ENCODE results near the gene TTC31. TPM values are rescaled to one million over a fixed set of nuclear protein-coding genes. Genes with fewer than 3 reads are reported as not detected.

The TTC31 gene
- total and polyA plus RNA-seq, 12 donors, result 11.1 to 38.6 (median 20.9) TPM

DNA sequence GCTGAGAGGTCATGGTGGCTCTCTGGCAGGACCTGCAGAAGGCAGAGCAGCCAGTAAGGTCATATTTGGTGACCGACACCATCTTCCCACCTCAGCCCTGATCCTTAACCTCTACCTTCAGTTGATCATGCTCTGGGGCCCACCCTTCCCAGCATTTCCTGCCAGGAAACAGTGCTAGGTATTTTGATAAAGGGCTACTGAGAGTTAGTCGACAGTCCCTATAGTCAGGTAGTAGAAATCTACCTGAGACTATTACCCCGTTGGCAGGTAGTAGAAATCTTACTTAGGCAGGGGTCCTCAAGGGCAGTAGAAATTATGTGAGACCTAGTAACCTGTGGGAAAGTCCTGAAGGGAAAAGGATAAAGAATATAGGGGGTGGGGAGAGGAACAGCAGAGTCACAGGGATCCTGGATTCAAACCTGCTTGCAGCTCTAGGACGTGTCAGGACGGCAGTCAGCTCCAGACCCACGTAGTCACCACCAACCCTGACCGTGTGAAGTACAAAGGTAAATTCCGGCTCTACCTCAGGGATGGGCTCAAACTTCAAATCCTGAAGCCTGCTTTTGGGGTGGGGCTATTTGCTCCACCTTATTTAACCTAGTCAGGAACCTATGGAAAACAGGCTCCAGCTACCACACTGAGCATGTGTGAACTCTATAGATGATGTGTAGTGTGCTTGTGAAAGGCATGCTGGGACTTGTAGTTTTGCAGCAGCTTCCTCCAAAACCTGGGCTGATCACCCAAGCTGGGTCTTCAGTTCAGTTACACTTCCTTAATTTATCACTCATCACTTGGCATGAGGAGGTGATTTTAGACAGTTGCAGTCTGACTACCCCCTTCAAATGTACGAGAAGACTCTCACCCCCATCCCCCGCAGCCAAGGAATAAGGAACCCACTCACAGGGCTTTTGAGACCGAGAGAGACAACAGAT, 43.1 kb downstream of the TTC31 start, which contains the start of gene DQX1:
Gene DQX1, minus strand, starts transcription at position 515 of the 932 bp plus-strand sequence. Its CDS starts 502 bp downstream, at position 13.
- intact Hi-C loops (cut with DNase I), result loop anchor here in 1 of 2 donors (5.0 kb wide), 1 partner anchor 39 kb away; no protein-coding TSS in a partner anchor
- Histone ChIP-seq H3K36me3 (replicated peaks in 1 of 2) (peaks cover 0 to 21% of the 10 kb centered on the region in 2 donors), H3K27ac (no peak within 1 kb of the TSS), H3K4me1 (replicated peaks in 1 of 2) (peaks cover 11 to 13% of the 10 kb centered on the region in 2 donors), H3K4me3 (no peak within 1 kb of the TSS), H3K27me3 (no peaks in the 10 kb centered on the region), H3K9me3 (replicated peaks in 1 of 3) (no peaks in the 10 kb centered on the region)
- TF ChIP-seq POLR2A (IDR thresholded peaks at IDR 0.05), result no peak
- WGBS, 4 donors, result 91 to 93% (median 92%) methylated on average over 11 of the region's 11 CpGs
- peak in 1 of 7 donors; percentile 35 for DNase-seq

DNA sequence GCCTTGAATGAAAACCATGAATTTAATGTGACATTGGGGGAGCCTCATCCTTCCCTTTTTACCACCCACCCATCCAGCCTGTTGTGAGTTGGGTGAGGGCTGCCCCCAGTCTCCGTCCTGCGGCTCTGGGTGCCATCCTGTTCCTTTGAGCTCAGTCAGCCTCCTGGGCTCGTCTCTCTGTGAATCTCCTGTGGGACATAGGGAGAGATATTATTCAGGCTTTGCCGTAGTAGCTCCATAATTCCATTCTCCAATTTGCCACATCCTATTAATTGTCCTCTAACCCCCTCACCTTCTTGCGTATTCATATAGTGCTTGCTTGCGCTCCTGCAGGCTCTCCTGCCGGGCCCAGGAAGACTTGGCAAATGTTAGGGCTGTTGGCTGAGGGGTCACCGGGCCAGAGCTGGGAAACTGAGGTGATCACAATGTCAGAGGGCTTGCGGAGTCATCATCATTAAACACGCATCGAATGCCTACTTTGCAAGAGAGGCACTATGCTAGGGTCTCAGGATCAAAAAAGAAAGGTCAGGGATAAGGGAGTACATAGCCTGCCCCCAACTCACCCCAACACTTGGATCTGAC, 43.9 kb downstream of the TTC31 start:
- no peak for TF ChIP-seq POLR2A (IDR thresholded peaks at IDR 0.05)
- TF ChIP-seq, protein P1, sequence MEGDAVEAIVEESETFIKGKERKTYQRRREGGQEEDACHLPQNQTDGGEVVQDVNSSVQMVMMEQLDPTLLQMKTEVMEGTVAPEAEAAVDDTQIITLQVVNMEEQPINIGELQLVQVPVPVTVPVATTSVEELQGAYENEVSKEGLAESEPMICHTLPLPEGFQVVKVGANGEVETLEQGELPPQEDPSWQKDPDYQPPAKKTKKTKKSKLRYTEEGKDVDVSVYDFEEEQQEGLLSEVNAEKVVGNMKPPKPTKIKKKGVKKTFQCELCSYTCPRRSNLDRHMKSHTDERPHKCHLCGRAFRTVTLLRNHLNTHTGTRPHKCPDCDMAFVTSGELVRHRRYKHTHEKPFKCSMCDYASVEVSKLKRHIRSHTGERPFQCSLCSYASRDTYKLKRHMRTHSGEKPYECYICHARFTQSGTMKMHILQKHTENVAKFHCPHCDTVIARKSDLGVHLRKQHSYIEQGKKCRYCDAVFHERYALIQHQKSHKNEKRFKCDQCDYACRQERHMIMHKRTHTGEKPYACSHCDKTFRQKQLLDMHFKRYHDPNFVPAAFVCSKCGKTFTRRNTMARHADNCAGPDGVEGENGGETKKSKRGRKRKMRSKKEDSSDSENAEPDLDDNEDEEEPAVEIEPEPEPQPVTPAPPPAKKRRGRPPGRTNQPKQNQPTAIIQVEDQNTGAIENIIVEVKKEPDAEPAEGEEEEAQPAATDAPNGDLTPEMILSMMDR (IDR thresholded peaks at IDR 0.05), result no peak
- peaks cover 0 to 21% of the 10 kb centered on the region in 2 donors for H3K36me3 ChIP-seq (replicated peaks in 1 of 2)
- no peak overlapping the region for H3K27ac ChIP-seq
- no peaks in the 10 kb centered on the region for H3K9me3 ChIP-seq (replicated peaks in 1 of 3)
- no peaks in the 10 kb centered on the region for H3K27me3 ChIP-seq
- no peak overlapping the region for H3K4me3 ChIP-seq
- DNase-seq, result no peak
- peaks cover 11 to 15% of the 10 kb centered on the region in 2 donors for H3K4me1 ChIP-seq (replicated peaks in 1 of 2)
- WGBS, 4 donors, result 96 to 99% (median 97%) methylated on average over 11 of the region's 11 CpGs
- intact Hi-C loops (cut with DNase I), result loop anchor here in 1 of 2 donors (5.0 kb wide), 1 partner anchor 39 kb away; no protein-coding TSS in a partner anchor

DNA sequence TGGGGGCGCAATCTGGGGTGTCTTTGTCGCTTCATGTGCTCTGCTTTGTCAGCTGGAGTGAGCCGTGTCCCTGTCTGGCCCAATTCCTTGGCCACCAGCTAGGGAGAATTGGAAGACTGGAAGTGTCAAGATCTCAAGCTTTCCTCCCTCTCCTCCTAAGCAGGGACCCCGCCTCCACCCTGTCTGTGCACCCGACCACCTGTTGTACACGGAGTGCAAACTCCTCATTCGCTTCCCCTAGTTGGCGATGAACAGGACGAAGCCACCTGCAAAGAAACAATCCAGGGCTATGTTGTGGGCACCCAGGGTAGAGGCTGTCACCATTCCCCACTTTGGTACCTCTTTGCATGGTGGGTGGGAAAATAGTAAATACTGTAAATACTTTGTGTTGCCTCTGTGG, 44.9 kb downstream of the TTC31 start:
- Histone ChIP-seq H3K9me3 (replicated peaks in 1 of 3) (no peaks in the 10 kb centered on the region), H3K27ac (no peak overlapping the region), H3K27me3 (no peaks in the 10 kb centered on the region), H3K36me3 (replicated peaks in 1 of 2) (peaks cover 0 to 26% of the 10 kb centered on the region in 2 donors), H3K4me3 (no peak overlapping the region), H3K4me1 (replicated peaks in 1 of 2) (peaks cover 11 to 15% of the 10 kb centered on the region in 2 donors)
- 92 to 98% (median 94%) methylated on average over 9 of the region's 9 CpGs for WGBS, 4 donors
- intact Hi-C loops (cut with DNase I), result loop anchor here (2.0 to 5.0 kb wide), 2 partner anchors 21 to 40 kb away; partner anchors contain the start of gene PCGF1 (in 1 of the 2)
- DNase-seq, result no peak
- no peak for TF ChIP-seq POLR2A (IDR thresholded peaks at IDR 0.05)
- TF ChIP-seq, protein P1 (IDR thresholded peaks at IDR 0.05), result no peak

DNA sequence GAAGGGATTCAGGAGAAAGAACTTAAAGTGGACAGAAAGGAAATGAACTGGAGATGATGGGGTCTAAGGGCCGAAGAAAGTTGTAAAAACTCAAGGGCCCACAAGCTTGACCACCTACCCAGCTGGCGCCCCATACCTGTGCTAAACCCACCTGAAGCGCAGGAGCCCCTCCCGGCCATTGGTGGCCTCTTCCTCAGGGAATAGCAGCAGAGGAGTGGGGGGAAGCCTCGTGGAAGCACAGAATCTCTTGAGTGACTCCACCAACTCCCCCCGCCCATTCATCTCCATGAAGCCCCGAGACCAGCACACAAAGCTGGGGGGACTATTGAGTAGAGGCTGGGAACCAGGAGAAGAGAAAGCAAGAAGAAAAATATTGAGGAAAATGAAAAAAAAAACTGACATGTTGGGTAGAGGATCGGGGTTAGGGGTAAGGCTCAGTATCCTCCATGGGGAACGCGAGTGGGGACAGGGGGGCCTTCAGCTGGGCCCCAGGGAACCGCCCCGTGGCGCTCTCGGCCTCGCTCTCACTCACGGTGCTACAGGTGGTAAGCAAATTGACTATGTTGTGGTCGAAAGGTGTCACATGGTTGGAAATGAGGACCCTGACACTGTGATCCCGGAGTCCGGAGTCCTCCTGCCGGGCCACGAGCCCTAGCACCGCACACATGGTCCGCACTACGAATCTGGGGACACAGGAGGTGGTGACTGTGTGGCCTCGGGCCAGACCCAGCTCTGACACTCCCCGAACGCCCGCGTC, 45.9 kb downstream of the TTC31 start:
- no peaks in the 10 kb centered on the region for H3K9me3 ChIP-seq (replicated peaks in 1 of 3)
- H3K4me3 ChIP-seq, result peak overlapping the region; percentile 63 to 87 (median 78)
- peak overlapping the region; percentile 65 to 93 (median 83) for H3K27ac ChIP-seq
- no peaks in the 10 kb centered on the region for H3K27me3 ChIP-seq
- peaks cover 0 to 34% of the 10 kb centered on the region in 2 donors for H3K36me3 ChIP-seq (replicated peaks in 1 of 2)
- peaks cover 11 to 15% of the 10 kb centered on the region in 2 donors for H3K4me1 ChIP-seq (replicated peaks in 1 of 2)
- WGBS, 4 donors, result 15 to 26% (median 20%) methylated on average over 18 to 29 of the region's 29 CpGs
- TF ChIP-seq, protein P1 (IDR thresholded peaks at IDR 0.05), result no peak
- TF ChIP-seq POLR2A (IDR thresholded peaks at IDR 0.05), result no peak
- no peak for DNase-seq
- intact Hi-C loops (cut with DNase I), result loop anchor here (2.0 to 5.0 kb wide), 2 partner anchors 22 to 41 kb away; partner anchors contain the start of gene PCGF1 (in 1 of the 2)
